HepG2 (cell line): ENCODE measurements around the gene TLCD3A. TPM values are rescaled to one million over a fixed set of nuclear protein-coding genes. Genes with fewer than 3 reads are reported as not detected.
A peak's percentile ranks its signal among the peaks of the same experiment; 100 is the strongest.

Experiments
- ATAC-seq: fragments of 200-7000 bp; cut with Tn5 transposase; 3 replicates; pipeline ENCODE4 v1.9.1; 2020; ENCODE audit warnings: mild to moderate bottlenecking, moderate library complexity
- BruUV-seq: library from RNA; stranded (reverse); fragments of 400-500 nt; replicated peaks from 2 replicates; lab custom pipeline; 2021; lab: Mats Ljungman, UMichigan
- CTCF ChIA-PET: fragments of 300-600 bp; formaldehyde crosslinking; extraction: SDS; loops from one replicate; lab custom pipeline; 2021; ENCODE audit warnings: low total read pairs, inconsistent platforms, low intra/inter-chr PET ratio; lab: Yijun Ruan, JAX
- POLR2A ChIA-PET: fragments of 350-600 bp; sonication (Branson Sonifier 250); formaldehyde crosslinking; loops from one replicate; lab custom pipeline; 2020; ENCODE audit warnings: antibody characterized with exemption, inconsistent platforms; lab: Yijun Ruan, JAX
- DNase-seq: peaks from one replicate; pipeline ENCODE4 v3.0.0-alpha.2; 2015; ENCODE audit warnings: low spot score
- FAIRE-seq: peaks from 3 replicates; lab custom pipeline; 2011; peaks lifted over from hg19 to GRCh38; lab: Jason Lieb, UNC
- H2AFZ ChIP-seq: one replicate; pipeline ENCODE4 v1.6.1; 2011; ENCODE audit warnings: low read length, inconsistent platforms
- H3K27ac ChIP-seq: fragments of 300-600 bp; 3 replicates; pipeline ENCODE4 v1.8.0; 2011; ENCODE audit warnings: mixed run types, mild to moderate bottlenecking, mixed read lengths, low read length, inconsistent platforms; ENCODE audit not compliant: insufficient read depth; ENCODE audit errors: extremely low read length
- H3K27me3 ChIP-seq, 2 experiments: fragments of 200-600 bp in 1 of 2; 2 replicates in 1 of 2; 3 replicates in 1 of 2; pipeline versions ENCODE4 v1.6.0 to v1.8.0; 2011; ENCODE audit warnings: low read length in 2 of 2, mild to moderate bottlenecking in 2 of 2, moderate library complexity in 2 of 2, inconsistent platforms in 1 of 2; ENCODE audit not compliant: insufficient read depth in 2 of 2, control insufficient read depth in 1 of 2
- H3K36me3 ChIP-seq, 2 experiments: fragments of 200-600 bp in 1 of 2; replicated peaks in 1 of 2; 2 replicates in 1 of 2; 3 replicates in 1 of 2; pipeline versions ENCODE4 v1.5.1 to v1.8.0; 2011; ENCODE audit warnings: low read length in 2 of 2, inconsistent platforms in 1 of 2; ENCODE audit not compliant: insufficient read depth in 2 of 2, control insufficient read depth in 1 of 2
- H3K4me1 ChIP-seq: 2 replicates; pipeline ENCODE4 v1.5.1; 2012; ENCODE audit warnings: low read length, inconsistent platforms; ENCODE audit not compliant: insufficient read depth
- H3K4me2 ChIP-seq: 2 replicates; pipeline ENCODE4 v1.6.0; 2011; ENCODE audit warnings: low read depth, low read length, inconsistent platforms
- H3K4me3 ChIP-seq, 3 experiments: fragments of 200-600 bp in 1 of 3; sonication (generic), shearing (Covaris generic) in 1 of 3; replicated peaks in 1 of 3; 2 replicates each; pipeline ENCODE4 v1.5.1; 2011 to 2016; ENCODE audit warnings: low read length in 3 of 3, inconsistent platforms in 2 of 3, low read depth in 2 of 3, mild to moderate bottlenecking in 2 of 3, control low read depth in 1 of 3, mixed read lengths in 1 of 3; ENCODE audit not compliant: insufficient read depth in 1 of 3
- H3K79me2 ChIP-seq: one replicate; pipeline ENCODE4 v1.6.1; 2011; ENCODE audit warnings: low read length, inconsistent platforms; ENCODE audit not compliant: insufficient read depth
- H3K9ac ChIP-seq: 2 replicates; pipeline ENCODE4 v1.6.0; 2011; ENCODE audit warnings: mild to moderate bottlenecking, low read depth, low read length, inconsistent platforms; ENCODE audit not compliant: insufficient read depth
- H3K9me3 ChIP-seq: 2 replicates; pipeline ENCODE4 v1.5.1; 2012; ENCODE audit warnings: mild to moderate bottlenecking, low read length
- H4K20me1 ChIP-seq: 2 replicates; pipeline ENCODE4 v1.6.0; 2011; ENCODE audit warnings: inconsistent platforms, mild to moderate bottlenecking, low read length, moderate library complexity; ENCODE audit not compliant: insufficient read depth
- ATAD3A ChIP-seq: sonication (generic); formaldehyde crosslinking; IDR thresholded peaks from 2 replicates; pipeline ENCODE4 v1.4.0; 2020; ENCODE audit warnings: missing genetic modification reagents
- RBM22 ChIP-seq: fragments of 200-400 bp; formaldehyde crosslinking; optimal IDR thresholded peaks from 2 replicates; pipeline ENCODE3; 2017; ENCODE audit warnings: mild to moderate bottlenecking, low read length, moderate library complexity
- REXO4 ChIP-seq: sonication (generic); formaldehyde crosslinking; IDR thresholded peaks from 2 replicates; pipeline ENCODE4 v1.8.0; 2022; ENCODE audit warnings: missing genetic modification reagents, mild to moderate bottlenecking, borderline replicate concordance
- ZNF616 ChIP-seq: sonication (generic); formaldehyde crosslinking; IDR thresholded peaks from 2 replicates; pipeline ENCODE4 v1.5.0; 2020; ENCODE audit warnings: low read depth, mild to moderate bottlenecking, missing genetic modification reagents
- WGBS: methylation state at CpG from one replicate; pipeline ENCODE4 v1.1.6; 2017; ENCODE audit warnings: low lambda C conversion rate; 5-methylcytosine and 5-hydroxymethylcytosine counted together
- in situ Hi-C: cut with HindIII; loops from 2 replicates; pipeline ENCODE4 v1.10.0; 2017; ENCODE audit warnings: low pct_unique_long_range_greater_than_20kb; ENCODE audit not compliant: extremely low pct_ligation_motif_present
- intact Hi-C: fragments of 100-400 bp; cut with micrococcal nuclease; formaldehyde crosslinking; loops from one replicate; pipeline ENCODE4 v1.10.0; 2022; ENCODE audit not compliant: unreplicated experiment
- polyA plus RNA-seq, 8 experiments: library from polyadenylated mRNA; depleted of rRNA in 3 of 8; stranded (reverse) in 7 of 8; unstranded in 1 of 8; fragments of >200 nt; fragmentation: Illumina TruSeq in 4 of 8; extraction: Trizol in 4 of 8; gene quantifications; 2 replicates each; pipeline versions ENCODE4 v1.2.1 to v1.2.3, GENCODE V29; 2011 to 2016; ENCODE audit warnings: low read depth in 4 of 8, missing spikeins in 1 of 8, mixed read lengths in 1 of 8; ENCODE audit not compliant: insufficient read depth in 1 of 8
- total RNA-seq, 5 experiments: library from RNA; depleted of rRNA; stranded (reverse); fragments of >200 nt; fragmentation: Illumina TruSeq; extraction: Trizol; gene quantifications; 2 replicates each; pipeline ENCODE4 v1.2.3, GENCODE V29; 2016; ENCODE audit warnings: low read depth in 1 of 5
- TF ChIP-seq, protein P1 (sequence below): sonication (generic); formaldehyde crosslinking; IDR thresholded peaks from 2 replicates; pipeline ENCODE4 v1.4.0; 2020; ENCODE audit warnings: missing genetic modification reagents, borderline replicate concordance

TLCD3A gene
- total and polyA plus RNA-seq, 2 of the 13 experiments (the other 11 are each of a cell fraction or from before 2014, with no cell fraction given): 25.2 to 46.6 TPM

DNA sequence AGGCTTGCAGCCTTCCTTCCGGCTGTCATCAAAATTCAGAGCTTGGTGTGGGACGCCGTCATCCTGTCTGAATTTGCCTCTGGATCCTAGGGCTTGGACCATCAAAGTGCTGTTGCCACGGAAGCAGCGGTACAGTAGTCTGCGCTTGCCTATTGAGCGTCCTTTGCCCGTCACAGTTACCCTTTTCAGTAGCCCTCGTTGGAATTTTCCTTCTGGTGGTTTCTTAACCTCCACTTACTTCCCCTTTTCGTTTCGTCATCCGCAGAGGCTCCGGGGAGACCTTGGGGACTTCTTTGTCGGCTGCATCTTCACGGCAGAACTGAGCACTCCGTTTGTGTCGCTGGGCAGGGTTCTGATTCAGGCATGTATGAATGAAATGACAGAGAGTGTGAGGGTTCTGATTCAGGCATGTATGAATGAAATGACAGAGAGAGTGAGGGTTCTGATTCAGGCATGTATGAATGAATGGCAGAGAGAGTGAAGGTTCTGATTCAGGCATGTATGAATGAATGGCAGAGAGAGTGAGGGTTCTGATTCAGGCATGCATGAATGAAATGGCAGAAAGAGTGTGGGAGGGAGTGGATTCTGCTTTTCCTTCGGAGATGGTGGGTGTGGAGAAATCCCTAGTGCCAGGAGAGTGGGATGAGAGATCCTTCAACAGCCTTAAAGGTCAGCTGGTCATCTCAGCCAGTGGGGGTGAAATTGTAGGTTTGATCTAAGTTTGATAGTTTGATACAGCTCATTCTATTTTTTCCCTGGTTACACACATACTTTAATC, 8.0 kb downstream of the TLCD3A start:
- no peak for FAIRE-seq
- ATAC-seq: no peak
- ChIA-PET POLR2A (no interaction called here), CTCF (no interaction called here)
- BruUV-seq: no TSS peak
- Histone ChIP-seq H3K79me2 (peaks cover 5% of the 10 kb centered on the region), H3K27me3 (no peaks in the 10 kb centered on the region), H4K20me1 (no peaks in the 10 kb centered on the region), H3K4me3 (no peak overlapping the region), H3K4me2 (no peak overlapping the region), H3K9ac (no peak overlapping the region), H3K27ac (no peak overlapping the region), H3K9me3 (no peaks in the 10 kb centered on the region), H3K36me3 (peaks cover 17 to 63% of the 10 kb centered on the region in 2 experiments), H2AFZ (no peak overlapping the region), H3K4me1 (peaks cover 17% of the 10 kb centered on the region)
- in situ Hi-C loops (no loop called here), intact Hi-C loops (no loop called here)
- TF ChIP-seq ATAD3A (CRISPR knock-in tag) (no peak), REXO4 (CRISPR knock-in tag) (no peak), RBM22 (peak; percentile 58), ZNF616 (CRISPR knock-in tag) (no peak)
- TF ChIP-seq, protein P1, sequence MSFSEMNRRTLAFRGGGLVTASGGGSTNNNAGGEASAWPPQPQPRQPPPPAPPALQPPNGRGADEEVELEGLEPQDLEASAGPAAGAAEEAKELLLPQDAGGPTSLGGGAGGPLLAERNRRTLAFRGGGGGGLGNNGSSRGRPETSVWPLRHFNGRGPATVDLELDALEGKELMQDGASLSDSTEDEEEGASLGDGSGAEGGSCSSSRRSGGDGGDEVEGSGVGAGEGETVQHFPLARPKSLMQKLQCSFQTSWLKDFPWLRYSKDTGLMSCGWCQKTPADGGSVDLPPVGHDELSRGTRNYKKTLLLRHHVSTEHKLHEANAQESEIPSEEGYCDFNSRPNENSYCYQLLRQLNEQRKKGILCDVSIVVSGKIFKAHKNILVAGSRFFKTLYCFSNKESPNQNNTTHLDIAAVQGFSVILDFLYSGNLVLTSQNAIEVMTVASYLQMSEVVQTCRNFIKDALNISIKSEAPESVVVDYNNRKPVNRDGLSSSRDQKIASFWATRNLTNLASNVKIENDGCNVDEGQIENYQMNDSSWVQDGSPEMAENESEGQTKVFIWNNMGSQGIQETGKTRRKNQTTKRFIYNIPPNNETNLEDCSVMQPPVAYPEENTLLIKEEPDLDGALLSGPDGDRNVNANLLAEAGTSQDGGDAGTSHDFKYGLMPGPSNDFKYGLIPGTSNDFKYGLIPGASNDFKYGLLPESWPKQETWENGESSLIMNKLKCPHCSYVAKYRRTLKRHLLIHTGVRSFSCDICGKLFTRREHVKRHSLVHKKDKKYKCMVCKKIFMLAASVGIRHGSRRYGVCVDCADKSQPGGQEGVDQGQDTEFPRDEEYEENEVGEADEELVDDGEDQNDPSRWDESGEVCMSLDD: no peak
- DNase-seq: no peak
- 97% methylated on average over 17 of the region's 18 CpGs for WGBS
